Measurements from ENCODE around the gene SPATA13. TPM values are rescaled to one million over a fixed set of nuclear protein-coding genes. Genes with fewer than 3 reads are reported as not detected.

SPATA13 gene
- total RNA-seq, 2 donors from 2014 or later, result 85.2 to 163 TPM

DNA sequence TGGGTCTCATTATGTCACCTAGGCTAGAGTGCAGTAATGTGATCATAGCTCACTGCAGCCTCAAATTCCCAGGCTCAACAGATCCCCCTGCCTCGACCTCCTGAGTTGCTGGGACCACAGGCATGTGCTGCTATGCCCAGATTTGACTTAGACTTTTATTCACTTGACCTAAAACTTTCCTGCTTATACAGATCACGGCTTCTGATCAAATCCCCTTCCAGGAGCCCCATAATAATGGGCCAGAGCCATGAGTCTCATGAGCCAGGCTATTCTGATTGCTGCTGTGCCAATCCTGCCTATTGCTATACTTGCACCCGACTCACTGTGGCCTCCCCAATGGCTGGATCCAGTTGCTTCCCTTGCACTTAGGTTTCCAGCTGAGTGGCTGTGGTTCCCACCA, 190.9 kb downstream of the SPATA13 start:
- 84% methylated on average over 3 of the region's 3 CpGs for WGBS
- no peak for DNase-seq (ENCODE audit: low spot score)
- Histone ChIP-seq H3K27ac (no peak overlapping the region), H3K9me3 (no peaks in the 10 kb centered on the region), H3K4me3 (no peak overlapping the region), H3K4me1 (replicated peaks) (no peaks in the 10 kb centered on the region), H3K27me3 (replicated peaks; ENCODE audit: insufficient read depth) (no peaks in the 10 kb centered on the region), H3K36me3 (no peaks in the 10 kb centered on the region)
- TF ChIP-seq CTCF (IDR thresholded peaks at IDR 0.05) (no peak), POLR2A (IDR thresholded peaks at IDR 0.05) (no peak), POLR2AphosphoS5 (IDR thresholded peaks at IDR 0.05) (no peak)
- intact Hi-C loops (cut with DNase I), result no loop called here

DNA sequence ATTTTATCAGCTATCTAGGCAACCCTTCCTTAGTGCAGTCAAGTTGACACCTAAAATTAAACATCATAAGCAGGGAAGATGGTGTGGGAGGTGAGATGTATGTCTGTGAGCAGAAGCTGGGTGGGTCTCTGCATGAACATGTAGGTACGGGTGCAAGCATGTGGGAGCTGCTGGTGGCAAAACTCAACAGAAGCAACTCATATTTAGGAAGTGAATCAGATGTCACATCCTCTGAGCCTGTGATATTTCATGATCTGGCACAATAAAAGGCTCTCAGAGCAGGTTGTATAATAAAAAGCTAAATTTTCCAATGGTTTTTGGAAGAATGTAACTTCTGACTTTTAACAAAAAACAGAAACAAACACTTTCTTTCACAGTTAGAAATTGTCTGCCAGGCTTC, 193.2 kb downstream of the SPATA13 start:
- Histone ChIP-seq H3K9me3 (no peaks in the 10 kb centered on the region), H3K27me3 (replicated peaks; ENCODE audit: insufficient read depth) (no peaks in the 10 kb centered on the region), H3K27ac (no peak overlapping the region), H3K4me3 (no peak overlapping the region), H3K4me1 (replicated peaks) (no peaks in the 10 kb centered on the region), H3K36me3 (no peaks in the 10 kb centered on the region)
- intact Hi-C loops (cut with DNase I), result no loop called here
- DNase-seq (ENCODE audit: low spot score), result no peak
- no peak for TF ChIP-seq POLR2A (IDR thresholded peaks at IDR 0.05)
- TF ChIP-seq CTCF (IDR thresholded peaks at IDR 0.05), result no peak
- no peak for TF ChIP-seq POLR2AphosphoS5 (IDR thresholded peaks at IDR 0.05)
- 73% methylated on average over 1 of the region's 1 CpG for WGBS

DNA sequence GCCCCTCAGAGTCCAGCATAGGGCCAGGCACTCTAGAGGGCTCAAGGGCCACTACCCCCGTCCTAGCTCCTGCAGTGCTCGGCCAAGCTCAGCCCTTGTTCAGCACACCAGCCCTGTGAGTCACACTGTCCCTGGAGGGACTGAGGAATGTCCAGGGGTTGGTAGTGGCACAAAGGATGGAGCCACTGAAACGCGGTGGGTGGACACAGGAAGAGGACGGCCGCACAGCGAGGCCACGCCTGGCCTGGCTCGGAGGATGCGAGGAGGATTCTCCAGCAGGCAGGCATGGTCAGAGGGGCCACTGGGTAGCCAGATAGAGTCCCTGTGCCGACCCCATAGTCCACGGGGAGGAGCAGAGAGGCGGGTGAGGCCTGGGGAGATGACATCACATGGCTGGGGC, 194.6 kb downstream of the SPATA13 start:
- Histone ChIP-seq H3K36me3 (no peaks in the 10 kb centered on the region), H3K4me3 (no peak overlapping the region), H3K27me3 (replicated peaks; ENCODE audit: insufficient read depth) (no peaks in the 10 kb centered on the region), H3K9me3 (no peaks in the 10 kb centered on the region), H3K27ac (no peak overlapping the region), H3K4me1 (replicated peaks) (no peaks in the 10 kb centered on the region)
- no peak for DNase-seq (ENCODE audit: low spot score)
- TF ChIP-seq CTCF (IDR thresholded peaks at IDR 0.05) (no peak), POLR2AphosphoS5 (IDR thresholded peaks at IDR 0.05) (no peak), POLR2A (IDR thresholded peaks at IDR 0.05) (no peak)
- intact Hi-C loops (cut with DNase I), result no loop called here
- WGBS, result 93% methylated on average over 13 of the region's 13 CpGs

GRCh38 chr13:24356270-24356669, 195.8 kb downstream of the SPATA13 start:
- no peaks in the 10 kb centered on the region for H3K27me3 ChIP-seq (replicated peaks; ENCODE audit: insufficient read depth)
- intact Hi-C loops (cut with DNase I), result no loop called here
- H3K36me3 ChIP-seq, result no peaks in the 10 kb centered on the region
- no peak for DNase-seq (ENCODE audit: low spot score)
- WGBS, result 86% methylated on average over 7 of the region's 7 CpGs
- H3K27ac ChIP-seq, result no peak overlapping the region
- no peaks in the 10 kb centered on the region for H3K9me3 ChIP-seq
- no peak overlapping the region for H3K4me3 ChIP-seq
- no peaks in the 10 kb centered on the region for H3K4me1 ChIP-seq (replicated peaks)
- TF ChIP-seq POLR2A (IDR thresholded peaks at IDR 0.05) (no peak), CTCF (IDR thresholded peaks at IDR 0.05) (no peak), POLR2AphosphoS5 (IDR thresholded peaks at IDR 0.05) (no peak)

MicroRNAs within 50 kb of the gene (microRNA counts, 767-probe panel; counts per million panel counts)
- microRNA hsa-miR-2276, result 0 to 431 counts per million in 2 donors

Small RNA genes lying within 50 kb of the gene (microRNA-seq; reads per million reads assigned to microRNA genes)
- 6.1 reads per million, percentile 46 among the genes with 10 or more reads in this experiment for gene MIR2276

Small RNA genes lying within 50 kb of the gene (small RNA-seq; reads per million reads assigned to genes)
- gene MIR2276, result 0 to 0.28 reads per million in 2 donors

Other genes starting within 250 kb of the SPATA13 start
- gene C1QTNF9, start 148.9 kb downstream of the SPATA13 start, total RNA-seq, result under 1 TPM in 1 of 2 donors, not detected in 1; 0.85 TPM